Measurements from ENCODE around the gene CNN3. TPM values are rescaled to one million over a fixed set of nuclear protein-coding genes. Genes with fewer than 3 reads are reported as not detected.

The CNN3 gene
- total RNA-seq, 2 experiments from 2014 or later: 1.1 to 1.4 TPM

DNA sequence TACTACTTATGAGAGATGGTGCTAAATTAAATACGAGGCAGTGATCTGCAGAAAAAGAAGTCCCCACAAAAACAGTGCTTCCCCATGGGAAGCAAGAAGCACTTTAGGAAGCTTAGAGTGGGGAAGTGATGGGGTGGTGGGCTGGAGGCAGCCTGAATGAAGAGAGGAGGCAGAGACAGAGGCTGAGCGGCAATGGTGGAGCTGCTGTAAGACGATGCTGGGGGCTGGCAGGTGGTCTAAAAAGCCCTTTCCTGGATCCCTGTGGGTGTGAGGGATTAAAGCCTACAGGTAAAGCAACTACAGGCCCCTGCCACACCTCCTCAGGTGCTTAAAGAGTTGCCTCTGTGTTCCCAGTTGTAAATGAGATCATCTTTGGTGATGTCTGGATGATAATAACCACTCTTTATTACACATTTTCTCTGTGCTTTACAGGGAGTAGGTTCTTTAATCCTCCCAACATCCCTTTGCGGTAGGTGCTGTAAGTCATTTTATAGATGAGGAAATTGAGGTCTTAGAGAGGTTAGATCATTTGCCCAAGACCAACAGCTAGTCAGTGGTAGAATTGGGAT is 39.2 kb downstream of the CNN3 start:
- POLR2A ChIA-PET: no interaction called here
- no peaks in the 10 kb centered on the region for H3K36me3 Mint-ChIP-seq (ENCODE audit: low read depth)
- no peaks in the 10 kb centered on the region for H3K9me3 ChIP-seq (ENCODE audit: control insufficient read depth in 1 of 2, insufficient read depth in 1 of 2, low read length in 2 of 2)

DNA sequence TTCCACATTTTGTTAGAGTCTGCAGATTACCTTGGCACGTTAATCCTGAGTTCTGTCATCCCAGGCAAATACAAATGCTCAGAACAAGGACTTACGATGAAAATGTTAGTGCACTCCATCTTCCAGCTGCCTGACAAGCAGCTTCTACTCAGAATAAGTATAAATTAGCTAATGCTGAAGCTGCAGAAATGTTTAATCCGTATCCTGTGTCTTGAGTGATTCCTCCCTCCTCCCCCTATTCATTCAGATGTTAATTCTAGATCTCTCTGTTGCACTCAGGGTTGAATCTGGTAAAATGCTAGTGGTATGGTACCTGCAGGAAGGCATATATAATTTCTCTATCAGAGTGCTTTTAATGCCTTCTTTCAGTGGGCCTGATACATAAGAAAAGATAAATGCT is 39.8 kb downstream of the CNN3 start:
- Mint-ChIP-seq H3K4me1 (ENCODE audit: low read depth) (peaks cover 15% of the 10 kb centered on the region), H3K27me3 (no peaks in the 10 kb centered on the region), H3K27ac (no peak overlapping the region), H3K9me3 (no peaks in the 10 kb centered on the region), H3K4me3 (no peak overlapping the region), H3K36me3 (ENCODE audit: low read depth) (no peaks in the 10 kb centered on the region)
- H3K27ac ChIP-seq (ENCODE audit: low read depth in 1 of 2, low read length in 2 of 2): no peak overlapping the region
- ChIA-PET POLR2A (no interaction called here), CTCF (no interaction called here)
- H3K36me3 ChIP-seq (ENCODE audit: insufficient read depth, low read length): no peaks in the 10 kb centered on the region
- H3K27me3 ChIP-seq (ENCODE audit: control insufficient read depth in 1 of 2, insufficient read depth in 2 of 2, low read length in 2 of 2): no peaks in the 10 kb centered on the region
- H3K9me3 ChIP-seq (ENCODE audit: control insufficient read depth in 1 of 2, insufficient read depth in 1 of 2, low read length in 2 of 2): no peaks in the 10 kb centered on the region
- peaks cover 9% of the 10 kb centered on the region for H3K4me1 ChIP-seq (ENCODE audit: insufficient read depth, low read length)
- H3K4me3 ChIP-seq (ENCODE audit: low read length): no peak overlapping the region
- intact Hi-C loops (cut with DNase I, micrococcal nuclease): no loop called here
- ATAC-seq (ENCODE audit: poor library complexity) (no peak), DNase-seq (no peak)
- TF ChIP-seq, protein P1, sequence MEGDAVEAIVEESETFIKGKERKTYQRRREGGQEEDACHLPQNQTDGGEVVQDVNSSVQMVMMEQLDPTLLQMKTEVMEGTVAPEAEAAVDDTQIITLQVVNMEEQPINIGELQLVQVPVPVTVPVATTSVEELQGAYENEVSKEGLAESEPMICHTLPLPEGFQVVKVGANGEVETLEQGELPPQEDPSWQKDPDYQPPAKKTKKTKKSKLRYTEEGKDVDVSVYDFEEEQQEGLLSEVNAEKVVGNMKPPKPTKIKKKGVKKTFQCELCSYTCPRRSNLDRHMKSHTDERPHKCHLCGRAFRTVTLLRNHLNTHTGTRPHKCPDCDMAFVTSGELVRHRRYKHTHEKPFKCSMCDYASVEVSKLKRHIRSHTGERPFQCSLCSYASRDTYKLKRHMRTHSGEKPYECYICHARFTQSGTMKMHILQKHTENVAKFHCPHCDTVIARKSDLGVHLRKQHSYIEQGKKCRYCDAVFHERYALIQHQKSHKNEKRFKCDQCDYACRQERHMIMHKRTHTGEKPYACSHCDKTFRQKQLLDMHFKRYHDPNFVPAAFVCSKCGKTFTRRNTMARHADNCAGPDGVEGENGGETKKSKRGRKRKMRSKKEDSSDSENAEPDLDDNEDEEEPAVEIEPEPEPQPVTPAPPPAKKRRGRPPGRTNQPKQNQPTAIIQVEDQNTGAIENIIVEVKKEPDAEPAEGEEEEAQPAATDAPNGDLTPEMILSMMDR (IDR thresholded peaks at IDR 0.05): no peak

More for the DNA sequence above, 39.2 kb downstream of the CNN3 start:
- no peaks in the 10 kb centered on the region for H3K9me3 Mint-ChIP-seq
- ATAC-seq (ENCODE audit: poor library complexity) (no peak), DNase-seq (no peak)
- CTCF ChIA-PET: no interaction called here
- no peaks in the 10 kb centered on the region for H3K27me3 ChIP-seq (ENCODE audit: control insufficient read depth in 1 of 2, insufficient read depth in 2 of 2, low read length in 2 of 2)
- peaks cover 9% of the 10 kb centered on the region for H3K4me1 ChIP-seq (ENCODE audit: insufficient read depth, low read length)
- H3K4me1 Mint-ChIP-seq (ENCODE audit: low read depth): peaks cover 13% of the 10 kb centered on the region
- no peaks in the 10 kb centered on the region for H3K27me3 Mint-ChIP-seq
- no peak overlapping the region for H3K4me3 ChIP-seq (ENCODE audit: low read length)
- no peak overlapping the region for H3K27ac ChIP-seq (ENCODE audit: low read depth in 1 of 2, low read length in 2 of 2)
- H3K36me3 ChIP-seq (ENCODE audit: insufficient read depth, low read length): no peaks in the 10 kb centered on the region
- H3K4me3 Mint-ChIP-seq: no peak overlapping the region
- intact Hi-C loops (cut with DNase I, micrococcal nuclease): no loop called here
- H3K27ac Mint-ChIP-seq: no peak overlapping the region
- TF ChIP-seq, protein P1 (IDR thresholded peaks at IDR 0.05): no peak

DNA sequence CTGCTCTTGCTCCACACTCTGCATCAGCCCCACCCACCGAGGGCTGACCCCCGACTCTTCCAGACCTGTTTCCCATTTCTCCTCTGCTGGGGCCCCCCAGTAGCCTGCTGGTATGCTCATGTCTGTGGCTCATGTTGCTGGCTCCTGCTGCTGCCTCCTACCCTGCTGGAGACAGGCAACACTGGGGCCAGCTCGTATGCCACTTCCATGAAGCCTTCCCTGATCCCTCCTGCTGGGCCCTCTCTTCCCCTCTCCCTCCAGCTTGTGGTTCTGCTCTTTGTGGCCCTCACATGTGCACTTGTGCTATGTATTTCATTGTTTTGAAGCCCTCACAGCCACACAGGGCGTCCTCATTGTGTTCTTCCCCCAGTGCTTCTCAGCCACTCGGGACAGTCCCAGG is 40.5 kb downstream of the CNN3 start:
- Histone ChIP-seq H3K36me3 (ENCODE audit: insufficient read depth, low read length) (no peaks in the 10 kb centered on the region), H3K27me3 (ENCODE audit: control insufficient read depth in 1 of 2, insufficient read depth in 2 of 2, low read length in 2 of 2) (no peaks in the 10 kb centered on the region), H3K4me3 (ENCODE audit: low read length) (no peak overlapping the region), H3K27ac (ENCODE audit: low read depth in 1 of 2, low read length in 2 of 2) (no peak overlapping the region), H3K9me3 (ENCODE audit: control insufficient read depth in 1 of 2, insufficient read depth in 1 of 2, low read length in 2 of 2) (no peaks in the 10 kb centered on the region), H3K4me1 (ENCODE audit: insufficient read depth, low read length) (peaks cover 9% of the 10 kb centered on the region)
- TF ChIP-seq, protein P1 (IDR thresholded peaks at IDR 0.05): no peak
- H3K4me1 Mint-ChIP-seq (ENCODE audit: low read depth): peaks cover 15% of the 10 kb centered on the region
- no peak overlapping the region for H3K27ac Mint-ChIP-seq
- H3K9me3 Mint-ChIP-seq: no peaks in the 10 kb centered on the region
- intact Hi-C loops (cut with DNase I, micrococcal nuclease): no loop called here
- ATAC-seq (ENCODE audit: poor library complexity) (no peak), DNase-seq (no peak)
- ChIA-PET CTCF (no interaction called here), POLR2A (no interaction called here)
- H3K4me3 Mint-ChIP-seq: no peak overlapping the region
- no peaks in the 10 kb centered on the region for H3K36me3 Mint-ChIP-seq (ENCODE audit: low read depth)
- H3K27me3 Mint-ChIP-seq: no peaks in the 10 kb centered on the region
